CD4-positive, alpha-beta T cell treated with Interleukin-6 for 4 hours (primary cell): ENCODE data around the gene ISM2.
A peak's percentile ranks its signal among the peaks of the same experiment; 100 is the strongest.

Experiments
- DNase-seq: peaks from one replicate; pipeline ENCODE4 v3.0.0-alpha.2; 2020; ENCODE audit warnings: mixed read lengths

The ISM2 gene

DNA sequence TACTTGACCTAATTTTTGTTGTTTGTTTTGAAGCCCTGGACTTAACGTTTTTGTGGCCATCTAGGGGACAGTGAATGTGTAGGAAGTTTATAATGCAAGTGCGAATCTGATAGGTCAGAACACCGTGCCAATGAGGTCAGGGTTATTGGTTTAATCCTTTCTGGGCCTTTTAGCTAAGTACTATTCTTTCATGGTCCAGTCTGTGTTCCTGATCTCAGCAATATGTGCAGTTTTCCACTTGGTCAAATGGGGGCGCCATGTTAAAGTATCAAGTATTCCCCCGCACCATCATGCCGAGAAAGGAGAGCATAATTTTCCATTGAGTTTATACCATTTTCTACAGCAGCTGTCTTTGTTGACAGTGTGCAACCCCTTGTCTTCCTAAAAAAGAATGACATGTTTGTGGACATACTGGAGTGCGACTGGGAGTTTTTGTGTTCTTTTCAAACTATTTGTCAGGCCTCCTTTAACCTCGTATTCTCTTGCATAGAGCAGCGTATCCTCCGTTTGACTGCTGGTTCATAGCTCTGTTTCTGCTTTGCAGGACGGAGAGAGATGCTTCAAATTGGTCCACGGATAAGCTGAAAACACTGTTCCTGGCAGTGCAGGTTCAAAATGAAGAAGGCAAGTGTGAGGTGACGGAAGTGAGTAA lies 39.4 kb downstream of the ISM2 start:
- peak; percentile 56 for DNase-seq

- peak; percentile 18 for DNase-seq
These were observed 40.2 kb downstream of the ISM2 start for GRCh38 chr14:77458249-77458950.

GRCh38 chr14:77457522-77458248 lies 40.9 kb downstream of the ISM2 start, which contains the start of the genes AHSA1 and VIPAS39:
TSS of gene AHSA1 (plus strand) at chr14:77458093. CDS start at chr14:77458190, 97 bp downstream.
TSS of gene VIPAS39 (minus strand) at chr14:77457601. CDS start at chr14:77454102, 3,499 bp downstream.
- DNase-seq = peak; percentile 93

GRCh38 chr14:77457115-77457521 lies 41.5 kb downstream of the ISM2 start:
- no peak for DNase-seq

- no peak for DNase-seq
These were observed 42.5 kb downstream of the ISM2 start for GRCh38 chr14:77455966-77456640.

DNA sequence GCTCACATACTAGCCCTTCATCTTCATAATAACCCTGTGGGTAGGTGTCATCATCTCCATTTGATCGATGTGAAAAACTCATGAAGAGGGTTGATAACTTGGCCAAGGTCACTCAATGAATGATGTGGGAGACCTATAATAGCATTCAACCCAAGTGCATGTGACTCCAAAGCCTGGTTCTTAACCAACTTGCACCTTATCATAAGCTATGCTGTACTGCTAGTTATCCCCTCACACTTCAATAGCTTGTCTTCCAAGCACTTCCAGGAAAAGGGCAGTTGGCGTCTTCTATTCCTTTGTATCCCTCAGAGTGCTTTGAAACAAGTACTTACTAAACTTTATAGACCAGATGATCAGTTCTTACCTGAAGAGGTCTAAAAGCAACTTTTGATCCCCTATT lies 56.4 kb downstream of the ISM2 start:
- DNase-seq = no peak

DNA sequence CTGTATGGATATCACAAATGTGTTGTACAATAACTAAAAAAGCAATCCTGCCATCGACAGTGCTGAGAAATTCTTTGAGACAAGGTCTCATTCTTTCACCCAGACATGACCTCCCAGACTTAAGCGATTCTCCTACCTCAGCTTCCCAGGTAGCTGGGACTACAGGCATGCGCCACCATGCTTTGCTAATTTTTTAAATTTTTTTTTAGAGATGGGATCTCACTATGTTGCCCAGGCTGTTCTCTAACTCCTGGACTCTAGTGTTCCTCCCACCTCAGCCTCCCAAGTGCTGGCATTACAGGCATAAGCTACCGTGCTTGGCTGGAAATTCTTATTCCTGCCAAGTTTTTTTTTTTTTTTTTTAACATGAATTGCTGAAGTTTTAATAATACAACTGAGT lies 58.8 kb downstream of the ISM2 start:
- DNase-seq = no peak

- DNase-seq = no peak
These were observed 60.0 kb downstream of the ISM2 start for GRCh38 chr14:77438596-77438995.

GRCh38 chr14:77436042-77436441 lies 62.6 kb downstream of the ISM2 start:
- no peak for DNase-seq

DNA sequence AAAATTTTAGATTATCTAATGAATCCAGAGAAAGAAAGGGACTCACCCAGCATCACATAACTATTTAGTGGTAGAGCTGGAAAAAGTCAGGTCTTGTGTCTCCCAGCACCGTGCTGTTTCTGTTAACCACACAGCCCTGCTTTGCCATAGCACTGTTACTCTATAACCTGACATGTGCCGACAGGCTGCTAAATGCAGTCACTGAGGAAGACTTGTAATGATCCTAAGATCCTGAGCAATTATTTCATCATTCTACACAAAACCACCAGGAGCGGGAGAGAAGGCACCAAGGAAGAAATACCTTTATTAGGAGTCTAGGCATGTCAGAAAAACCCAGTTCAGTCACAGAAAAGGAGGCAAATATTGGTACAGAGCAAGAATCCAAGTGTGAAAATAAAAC lies 72.2 kb downstream of the ISM2 start:
- no peak for DNase-seq

DNA sequence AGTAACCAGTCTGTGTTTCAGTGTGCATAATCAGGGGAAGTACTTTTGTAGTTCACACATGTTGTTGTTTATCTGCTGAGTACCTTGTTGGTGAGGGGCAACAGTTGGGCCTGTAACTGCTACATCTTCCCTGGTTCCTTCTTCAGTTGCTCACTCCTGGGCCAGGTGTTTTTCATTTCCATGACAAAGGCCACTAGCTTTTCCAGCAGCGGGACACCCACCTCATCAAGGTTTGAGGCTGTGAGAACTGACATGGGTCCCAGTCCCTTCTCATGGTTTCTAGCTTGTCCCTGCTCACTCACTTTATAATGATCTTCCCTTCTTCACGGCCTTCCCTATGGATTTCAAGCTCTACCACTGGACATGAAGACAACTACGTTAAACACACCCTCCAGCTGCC lies 73.8 kb downstream of the ISM2 start:
- no peak for DNase-seq
